Muscle of leg (tissue), 11 donors: Measurements from ENCODE around the gene LMO1. TPM values are rescaled to one million over a fixed set of nuclear protein-coding genes. Genes with fewer than 3 reads are reported as not detected.

Experiments used
- DNase-seq: peaks from one replicate; pipeline ENCODE4 v3.0.0; 2013
- H3K27ac ChIP-seq: one replicate; pipeline ENCODE4 v1.5.1; 2013; ENCODE audit warnings: mild to moderate bottlenecking, low read length, control low read depth
- H3K27me3 ChIP-seq: one replicate; pipeline ENCODE4 v1.6.1; 2013; ENCODE audit warnings: low read length; ENCODE audit not compliant: control insufficient read depth, insufficient read depth
- H3K36me3 ChIP-seq: one replicate; pipeline ENCODE4 v1.6.1; 2013; ENCODE audit warnings: low read length; ENCODE audit not compliant: control insufficient read depth, insufficient read depth
- H3K4me1 ChIP-seq: one replicate; pipeline ENCODE4 v1.6.1; 2013; ENCODE audit warnings: low read length; ENCODE audit not compliant: control insufficient read depth, insufficient read depth
- H3K4me3 ChIP-seq: one replicate; pipeline ENCODE4 v1.5.1; 2013; ENCODE audit warnings: low read length, control low read depth
- H3K9me3 ChIP-seq: replicated peaks from 2 replicates; pipeline ENCODE4 v1.6.1; 2013; ENCODE audit warnings: low read depth, low read length; ENCODE audit not compliant: control insufficient read depth
- WGBS: methylation state at CpG from one replicate; pipeline ENCODE4 v1.1.5; 2013; ENCODE audit warnings: missing lambda C conversion rate; ENCODE audit not compliant: insufficient coverage; 5-methylcytosine and 5-hydroxymethylcytosine counted together
- polyA plus RNA-seq, 8 donors: library from polyadenylated mRNA; unstranded; fragments of 120-200 nt; gene quantifications; one replicate each; pipeline versions ENCODE4 v1.2.1 to v1.2.3, GENCODE V29; 2013; ENCODE audit warnings: inconsistent platforms in 1 of 8, low replicate concordance in 1 of 8; ENCODE audit not compliant: insufficient read length in 8 of 8, insufficient read depth in 1 of 8
- total RNA-seq: library from RNA; stranded (reverse); fragments of 120-200 nt; gene quantifications from one replicate; pipeline ENCODE4 v1.2.4, GENCODE V29; 2013

LMO1 gene
- total and polyA plus RNA-seq, 9 donors, result 0.59 to 3.4 (median 2.0) TPM

- Histone ChIP-seq H3K9me3 (no peaks in the 10 kb centered on the region), H3K4me1 (no peaks in the 10 kb centered on the region), H3K27ac (no peak overlapping the region), H3K4me3 (no peak overlapping the region), H3K36me3 (no peaks in the 10 kb centered on the region), H3K27me3 (peaks cover 4% of the 10 kb centered on the region)
- 37% methylated on average over 5 of the region's 5 CpGs for WGBS
- DNase-seq, result no peak
Observed at GRCh38 chr11:8192896-8193209, 70.8 kb downstream of the LMO1 start.

GRCh38 chr11:8192016-8192895 lies 71.4 kb downstream of the LMO1 start:
- Histone ChIP-seq H3K4me1 (no peaks in the 10 kb centered on the region), H3K4me3 (no peak overlapping the region)
- WGBS, result 80% methylated on average over 17 of the region's 19 CpGs

GRCh38 chr11:8190431-8190830 lies 73.2 kb downstream of the LMO1 start:
- DNase-seq, result peak; percentile 24
- Histone ChIP-seq H3K4me3 (no peak overlapping the region), H3K27ac (no peak overlapping the region), H3K27me3 (peaks cover 2% of the 10 kb centered on the region), H3K9me3 (no peaks in the 10 kb centered on the region), H3K4me1 (no peaks in the 10 kb centered on the region), H3K36me3 (no peaks in the 10 kb centered on the region)
- 17% methylated on average over 1 of the region's 2 CpGs for WGBS

More at GRCh38 chr11:8192016-8192895, 71.4 kb downstream of the LMO1 start:
- Histone ChIP-seq H3K36me3 (no peaks in the 10 kb centered on the region), H3K27me3 (peaks cover 4% of the 10 kb centered on the region), H3K9me3 (no peaks in the 10 kb centered on the region), H3K27ac (no peak overlapping the region)
- peak; percentile 75 for DNase-seq

GRCh38 chr11:8186429-8186828 lies 77.2 kb downstream of the LMO1 start:
- WGBS, result no CpG with 5 or more reads among the region's 2 CpGs
- Histone ChIP-seq H3K4me3 (no peak overlapping the region), H3K36me3 (no peaks in the 10 kb centered on the region), H3K9me3 (no peaks in the 10 kb centered on the region), H3K27me3 (no peaks in the 10 kb centered on the region), H3K27ac (no peak overlapping the region), H3K4me1 (no peaks in the 10 kb centered on the region)
- DNase-seq, result no peak

- Histone ChIP-seq H3K4me3 (no peak overlapping the region), H3K9me3 (no peaks in the 10 kb centered on the region), H3K27me3 (peaks cover 6% of the 10 kb centered on the region), H3K27ac (no peak overlapping the region), H3K36me3 (no peaks in the 10 kb centered on the region), H3K4me1 (no peaks in the 10 kb centered on the region)
- WGBS, result no CpG with 5 or more reads among the region's 5 CpGs
- DNase-seq, result no peak
Observed at GRCh38 chr11:8183111-8183510, 80.6 kb downstream of the LMO1 start.

- Histone ChIP-seq H3K4me3 (no peak overlapping the region), H3K27ac (no peak overlapping the region), H3K4me1 (no peaks in the 10 kb centered on the region), H3K36me3 (no peaks in the 10 kb centered on the region), H3K27me3 (peaks cover 6% of the 10 kb centered on the region), H3K9me3 (no peaks in the 10 kb centered on the region)
- 49% methylated on average over 4 of the region's 4 CpGs for WGBS
- no peak for DNase-seq
Observed at GRCh38 chr11:8180469-8180868, 83.2 kb downstream of the LMO1 start.

GRCh38 chr11:8178297-8178696 lies 85.4 kb downstream of the LMO1 start:
- H3K4me1 ChIP-seq, result no peaks in the 10 kb centered on the region
- H3K36me3 ChIP-seq, result no peaks in the 10 kb centered on the region
- peaks cover 6% of the 10 kb centered on the region for H3K27me3 ChIP-seq
- no CpG with 5 or more reads among the region's 1 CpG for WGBS
- no peaks in the 10 kb centered on the region for H3K9me3 ChIP-seq
- no peak overlapping the region for H3K4me3 ChIP-seq
- no peak for DNase-seq
- H3K27ac ChIP-seq, result no peak overlapping the region

- Histone ChIP-seq H3K36me3 (no peaks in the 10 kb centered on the region), H3K27ac (no peak overlapping the region), H3K4me1 (no peaks in the 10 kb centered on the region), H3K4me3 (no peak overlapping the region), H3K27me3 (peaks cover 6% of the 10 kb centered on the region), H3K9me3 (no peaks in the 10 kb centered on the region)
- 62% methylated on average over 2 of the region's 5 CpGs for WGBS
- DNase-seq, result no peak
Observed at GRCh38 chr11:8177136-8177535, 86.5 kb downstream of the LMO1 start.

Other genes with a start within 250 kb of the LMO1 start
- gene TUB, start 182.7 kb downstream of the LMO1 start, total RNA-seq, result 16.7 TPM
- 10 to 100 TPM in 7 of 8 donors, 1 to 10 TPM in 1; 9.5 to 20.3 (median 15.0) TPM for gene TUB, start 182.7 kb downstream of the LMO1 start, polyA plus RNA-seq
- 0.18 TPM for gene RIC3, start 94.9 kb downstream of the LMO1 start, total RNA-seq
- gene RIC3, start 94.9 kb downstream of the LMO1 start, polyA plus RNA-seq, result 1 to 10 TPM in 2 of 8 donors, under 1 TPM in 6; 0.22 to 1.7 (median 0.50) TPM